Ishikawa (cell line): ENCODE results near the gene DHODH.

ENCODE experiments used
- CEBPB ChIP-seq: IDR thresholded peaks from 2 replicates; pipeline ENCODE4 v1.6.1; 2012
- EP300 ChIP-seq: IDR thresholded peaks from 2 replicates; pipeline ENCODE4 v1.6.1; 2012; ENCODE audit warnings: borderline replicate concordance
- REST ChIP-seq: IDR thresholded peaks from 2 replicates; pipeline ENCODE4 v1.6.1; 2012; ENCODE audit warnings: low read depth, mild to moderate bottlenecking
- TAF1 ChIP-seq: IDR thresholded peaks from 2 replicates; pipeline ENCODE4 v1.6.1; 2012; ENCODE audit warnings: low read depth, mild to moderate bottlenecking

GRCh38 chr16:71965223-71965622 lies 43.3 kb upstream of the DHODH start:
- no peak for TF ChIP-seq REST
- TF ChIP-seq EP300: no peak
- TF ChIP-seq CEBPB: no peak
- no peak for TF ChIP-seq TAF1
